Loucy (cell line): Measurements from ENCODE around the gene PRSS21.

ENCODE experiments used
- EZH2phosphoT487 ChIP-seq: fragments of 200-600 bp; IDR thresholded peaks from 2 replicates; pipeline ENCODE4 v1.6.1; 2018; ENCODE audit warnings: antibody characterized with exemption, mild to moderate bottlenecking, moderate library complexity, borderline replicate concordance
- TF ChIP-seq, protein P1 (sequence below): fragments of 200-600 bp; sonication (generic); conservative IDR thresholded peaks from 2 replicates; pipeline ENCODE4 v1.5.1; 2014; ENCODE audit warnings: mild to moderate bottlenecking, antibody characterized with exemption, low read length

DNA sequence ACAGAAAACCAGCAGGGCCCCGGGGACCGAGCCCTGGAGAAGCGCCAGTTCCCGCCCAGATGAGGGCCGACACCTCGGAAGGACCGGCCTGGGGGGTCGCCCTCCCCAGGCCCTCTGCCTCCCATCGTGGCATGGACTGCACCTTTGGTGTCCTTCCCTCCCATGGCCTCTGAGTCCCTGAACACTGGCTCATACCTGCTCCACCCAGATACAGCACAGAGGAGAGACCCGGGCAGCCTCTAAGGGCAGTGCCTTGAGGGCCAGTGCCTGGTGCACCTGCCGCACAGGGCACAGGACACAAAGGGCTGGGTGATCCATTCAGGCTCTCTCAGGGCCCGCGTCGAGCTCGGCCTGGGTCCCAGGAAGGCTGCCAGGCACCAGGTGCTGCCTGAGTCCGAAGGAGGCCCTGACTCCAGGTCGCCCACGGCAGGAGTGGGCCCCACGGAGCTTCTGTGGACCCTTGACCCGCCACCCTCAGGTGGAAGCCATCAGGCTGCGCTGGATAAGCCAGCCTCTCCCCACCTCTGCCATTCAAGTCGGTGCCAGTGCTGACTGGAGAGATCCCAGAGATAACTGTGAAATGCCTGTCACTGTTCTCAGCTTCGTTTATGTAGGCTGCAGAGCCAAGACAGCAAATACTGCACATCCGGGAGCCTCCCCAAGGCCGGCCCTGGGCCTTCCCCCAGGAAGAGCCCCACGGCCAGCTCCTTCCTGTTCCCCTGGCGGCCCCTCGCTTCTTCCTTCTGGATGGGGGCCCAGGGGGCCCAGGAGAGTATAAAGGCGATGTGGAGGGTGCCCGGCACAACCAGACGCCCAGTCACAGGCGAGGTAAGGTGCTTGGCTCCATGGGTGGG, 12.7 kb downstream of the PRSS21 start, which contains the start of gene ZG16B:
- TF ChIP-seq, protein P1, sequence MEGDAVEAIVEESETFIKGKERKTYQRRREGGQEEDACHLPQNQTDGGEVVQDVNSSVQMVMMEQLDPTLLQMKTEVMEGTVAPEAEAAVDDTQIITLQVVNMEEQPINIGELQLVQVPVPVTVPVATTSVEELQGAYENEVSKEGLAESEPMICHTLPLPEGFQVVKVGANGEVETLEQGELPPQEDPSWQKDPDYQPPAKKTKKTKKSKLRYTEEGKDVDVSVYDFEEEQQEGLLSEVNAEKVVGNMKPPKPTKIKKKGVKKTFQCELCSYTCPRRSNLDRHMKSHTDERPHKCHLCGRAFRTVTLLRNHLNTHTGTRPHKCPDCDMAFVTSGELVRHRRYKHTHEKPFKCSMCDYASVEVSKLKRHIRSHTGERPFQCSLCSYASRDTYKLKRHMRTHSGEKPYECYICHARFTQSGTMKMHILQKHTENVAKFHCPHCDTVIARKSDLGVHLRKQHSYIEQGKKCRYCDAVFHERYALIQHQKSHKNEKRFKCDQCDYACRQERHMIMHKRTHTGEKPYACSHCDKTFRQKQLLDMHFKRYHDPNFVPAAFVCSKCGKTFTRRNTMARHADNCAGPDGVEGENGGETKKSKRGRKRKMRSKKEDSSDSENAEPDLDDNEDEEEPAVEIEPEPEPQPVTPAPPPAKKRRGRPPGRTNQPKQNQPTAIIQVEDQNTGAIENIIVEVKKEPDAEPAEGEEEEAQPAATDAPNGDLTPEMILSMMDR = no peak
- no peak for TF ChIP-seq EZH2phosphoT487
